ENCODE data around the gene PDGFD.

DNA sequence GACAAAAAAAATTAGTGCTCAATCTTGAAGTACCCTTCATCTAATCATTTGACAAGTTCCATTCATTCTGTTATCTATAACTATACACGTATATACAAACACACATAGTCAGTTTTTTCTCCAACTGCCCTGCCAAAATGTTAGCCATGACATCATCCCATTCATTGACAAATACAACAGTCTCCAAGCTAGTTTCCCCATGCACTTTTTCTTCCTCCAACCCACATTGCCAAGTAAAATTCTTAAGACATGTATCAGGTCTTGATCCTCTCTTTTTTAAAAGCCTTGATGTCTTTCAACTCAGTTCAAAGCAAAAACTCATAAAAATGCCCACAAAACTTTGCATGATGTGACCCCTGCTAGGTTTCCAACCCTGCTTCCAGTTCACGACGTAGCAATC is 69.4 kb downstream of the PDGFD start:
- TF ChIP-seq CTCF (IDR thresholded peaks at IDR 0.05; ENCODE audit: borderline replicate concordance, extremely low read depth, low read length, poor library complexity, severe bottlenecking), result no peak
- no peak for TF ChIP-seq EZH2 (IDR thresholded peaks at IDR 0.05; ENCODE audit: borderline replicate concordance, low read depth, low read length, severe bottlenecking)
